Glutamatergic neuron (in vitro differentiated cells): ENCODE data around the gene FBXW4. TPM values are rescaled to one million over a fixed set of nuclear protein-coding genes. Genes with fewer than 3 reads are reported as not detected.

Source experiments
- DNase-seq: peaks from one replicate; pipeline ENCODE4 v3.0.0; 2022
- H3K27ac Mint-ChIP-seq: one replicate; pipeline ENCODE4 v1.8.0; 2020; ENCODE audit warnings: mild to moderate bottlenecking, mixed read lengths, inconsistent platforms; ENCODE audit not compliant: unreplicated experiment
- H3K27me3 Mint-ChIP-seq: one replicate; pipeline ENCODE4 v1.8.0; 2020; ENCODE audit warnings: mild to moderate bottlenecking, moderate library complexity, mixed read lengths, inconsistent platforms; ENCODE audit not compliant: unreplicated experiment
- H3K36me3 Mint-ChIP-seq: one replicate; pipeline ENCODE4 v1.8.0; 2020; ENCODE audit warnings: mild to moderate bottlenecking, mixed read lengths, inconsistent platforms; ENCODE audit not compliant: unreplicated experiment
- H3K4me1 Mint-ChIP-seq: one replicate; pipeline ENCODE4 v1.8.0; 2020; ENCODE audit warnings: mild to moderate bottlenecking, low read depth, mixed read lengths, inconsistent platforms; ENCODE audit not compliant: unreplicated experiment
- H3K4me3 Mint-ChIP-seq: one replicate; pipeline ENCODE4 v1.8.0; 2020; ENCODE audit warnings: mild to moderate bottlenecking, mixed read lengths, inconsistent platforms; ENCODE audit not compliant: unreplicated experiment
- H3K9me3 Mint-ChIP-seq: one replicate; pipeline ENCODE4 v1.8.0; 2020; ENCODE audit warnings: mild to moderate bottlenecking, moderate library complexity, mixed read lengths, inconsistent platforms; ENCODE audit not compliant: unreplicated experiment
- CTCF ChIP-seq: fragments of 200-600 bp; sonication (generic); IDR thresholded peaks from one replicate; pipeline ENCODE4 v1.5.0; 2021; ENCODE audit not compliant: partially characterized antibody, unreplicated experiment
- total RNA-seq: library from RNA; stranded (reverse); fragmentation: NEBNext Ultra II Directional; extraction: Animal tissue kit (Norgen Biotek cat#: 25700); gene quantifications from one replicate; pipeline ENCODE4 v1.2.1, GENCODE V29; 2021; ENCODE audit not compliant: unreplicated experiment

FBXW4 gene
- total RNA-seq, 1 donor from 2014 or later: 25.8 TPM

GRCh38 chr10:101580486-101581399 is 114.2 kb downstream of the FBXW4 start:
- Mint-ChIP-seq H3K9me3 (peaks cover 2% of the 10 kb centered on the region), H3K36me3 (no peaks in the 10 kb centered on the region), H3K27me3 (peaks cover 2% of the 10 kb centered on the region), H3K27ac (no peak overlapping the region), H3K4me1 (peaks cover 5% of the 10 kb centered on the region), H3K4me3 (no peak overlapping the region)
- TF ChIP-seq CTCF: no peak
- no peak for DNase-seq

GRCh38 chr10:101579516-101579870 is 115.5 kb downstream of the FBXW4 start:
- Mint-ChIP-seq H3K27ac (no peak overlapping the region), H3K4me1 (peaks cover 6% of the 10 kb centered on the region), H3K9me3 (peaks cover 2% of the 10 kb centered on the region), H3K27me3 (no peaks in the 10 kb centered on the region), H3K4me3 (no peak overlapping the region), H3K36me3 (no peaks in the 10 kb centered on the region)
- no peak for TF ChIP-seq CTCF
- no peak for DNase-seq

- DNase-seq: no peak
- peaks cover 2% of the 10 kb centered on the region for H3K9me3 Mint-ChIP-seq
- no peak overlapping the region for H3K27ac Mint-ChIP-seq
- H3K27me3 Mint-ChIP-seq: no peaks in the 10 kb centered on the region
- TF ChIP-seq CTCF: no peak
- H3K4me1 Mint-ChIP-seq: peaks cover 7% of the 10 kb centered on the region
- no peak overlapping the region for H3K4me3 Mint-ChIP-seq
- no peaks in the 10 kb centered on the region for H3K36me3 Mint-ChIP-seq
Measured at GRCh38 chr10:101578803-101579515, 116.0 kb downstream of the FBXW4 start.

- no peak for DNase-seq
- peaks cover 7% of the 10 kb centered on the region for H3K4me1 Mint-ChIP-seq
- no peaks in the 10 kb centered on the region for H3K27me3 Mint-ChIP-seq
- H3K27ac Mint-ChIP-seq: no peak overlapping the region
- no peaks in the 10 kb centered on the region for H3K36me3 Mint-ChIP-seq
- H3K9me3 Mint-ChIP-seq: peaks cover 2% of the 10 kb centered on the region
- peak overlapping the region; percentile 6 for H3K4me3 Mint-ChIP-seq
- TF ChIP-seq CTCF: no peak
Measured at GRCh38 chr10:101578192-101578591, 116.8 kb downstream of the FBXW4 start.
